H9 (cell line): Measurements from ENCODE around the gene PLCL1. TPM values are rescaled to one million over a fixed set of nuclear protein-coding genes. Genes with fewer than 3 reads are reported as not detected.

Experiments used
- DNase-seq: peaks from one replicate; pipeline ENCODE4 v3.0.0-alpha.2; 2017
- H2AFZ ChIP-seq: one replicate; pipeline ENCODE4 v1.6.1; 2013; ENCODE audit warnings: mild to moderate bottlenecking, low read length, control low read depth, moderate library complexity
- H2AK5ac ChIP-seq: 2 replicates; pipeline ENCODE4 v1.6.1; 2013; ENCODE audit warnings: low read length, control low read depth, mixed read lengths; ENCODE audit not compliant: insufficient read length
- H2BK120ac ChIP-seq: one replicate; pipeline ENCODE4 v1.6.1; 2013; ENCODE audit warnings: low read depth, mild to moderate bottlenecking, low read length, control low read depth, inconsistent platforms; ENCODE audit not compliant: poor library complexity, severe bottlenecking
- H2BK12ac ChIP-seq: 2 replicates; pipeline ENCODE4 v1.6.1; 2013; ENCODE audit warnings: low read length, control low read depth, mixed read lengths, low read depth; ENCODE audit not compliant: insufficient read length
- H2BK15ac ChIP-seq: 2 replicates; pipeline ENCODE4 v1.6.1; 2013; ENCODE audit warnings: low read depth, low read length, control low read depth
- H2BK20ac ChIP-seq: one replicate; pipeline ENCODE4 v1.6.1; 2013; ENCODE audit warnings: low read depth, mild to moderate bottlenecking, low read length, control low read depth, inconsistent platforms; ENCODE audit not compliant: poor library complexity, severe bottlenecking
- H2BK5ac ChIP-seq: 2 replicates; pipeline ENCODE4 v1.6.1; 2013; ENCODE audit warnings: low read length, control low read depth, mixed read lengths; ENCODE audit not compliant: insufficient read length
- H3K14ac ChIP-seq: 2 replicates; pipeline ENCODE4 v1.6.1; 2013; ENCODE audit warnings: low read length, control low read depth; ENCODE audit not compliant: insufficient read depth
- H3K18ac ChIP-seq: 2 replicates; pipeline ENCODE4 v1.6.1; 2013; ENCODE audit warnings: low read depth, mild to moderate bottlenecking, mixed read lengths, low read length, control low read depth; ENCODE audit not compliant: insufficient read length
- H3K23ac ChIP-seq: 2 replicates; pipeline ENCODE4 v1.6.1; 2013; ENCODE audit warnings: low read length, control low read depth, mixed read lengths, low read depth; ENCODE audit not compliant: insufficient read length
- H3K23me2 ChIP-seq: 2 replicates; pipeline ENCODE4 v1.6.1; 2013; ENCODE audit warnings: low read depth, mild to moderate bottlenecking, mixed read lengths, low read length, control low read depth; ENCODE audit not compliant: insufficient read length, poor library complexity, severe bottlenecking
- H3K27ac ChIP-seq: 2 replicates; pipeline ENCODE4 v1.5.1; 2013; ENCODE audit warnings: low read length, control low read depth, mixed read lengths, low read depth; ENCODE audit not compliant: insufficient read length
- H3K27me3 ChIP-seq: 2 replicates; pipeline ENCODE4 v1.6.1; 2013; ENCODE audit warnings: low read length, control low read depth, inconsistent platforms; ENCODE audit not compliant: insufficient read depth
- H3K4ac ChIP-seq: 2 replicates; pipeline ENCODE4 v1.6.1; 2013; ENCODE audit warnings: low read depth, mild to moderate bottlenecking, control low read depth, inconsistent platforms, low read length, moderate library complexity
- H3K4me1 ChIP-seq: 2 replicates; pipeline ENCODE4 v1.6.1; 2013; ENCODE audit warnings: low read length, control low read depth, inconsistent platforms; ENCODE audit not compliant: insufficient read depth
- H3K4me2 ChIP-seq: 2 replicates; pipeline ENCODE4 v1.6.1; 2013; ENCODE audit warnings: low read length, control low read depth, mixed read lengths; ENCODE audit not compliant: insufficient read length, insufficient read depth
- H3K56ac ChIP-seq: 2 replicates; pipeline ENCODE4 v1.6.1; 2013; ENCODE audit warnings: low read depth, mild to moderate bottlenecking, mixed read lengths, low read length, control low read depth; ENCODE audit not compliant: insufficient read length
- H3K79me1 ChIP-seq: 2 replicates; pipeline ENCODE4 v1.6.1; 2013; ENCODE audit warnings: low read depth, mild to moderate bottlenecking, moderate library complexity, low read length, control low read depth, inconsistent platforms; ENCODE audit not compliant: insufficient read depth, poor library complexity, severe bottlenecking
- H3K79me2 ChIP-seq: 2 replicates; pipeline ENCODE4 v1.6.1; 2013; ENCODE audit warnings: low read length, control low read depth, inconsistent platforms; ENCODE audit not compliant: insufficient read depth
- H3K9ac ChIP-seq: 2 replicates; pipeline ENCODE4 v1.6.1; 2013; ENCODE audit warnings: low read length, control low read depth, mixed read lengths; ENCODE audit not compliant: insufficient read length; ENCODE audit errors: extremely low read depth
- H3K9me3 ChIP-seq: one replicate; pipeline ENCODE4 v1.6.1; 2013; ENCODE audit warnings: low read depth, low read length, inconsistent platforms; ENCODE audit not compliant: control insufficient read depth
- H3T11ph ChIP-seq: one replicate; pipeline ENCODE4 v1.6.1; 2013; ENCODE audit warnings: mild to moderate bottlenecking, low read length, control low read depth, inconsistent platforms
- H4K20me1 ChIP-seq: one replicate; pipeline ENCODE4 v1.6.1; 2013; ENCODE audit not compliant: control insufficient read depth, insufficient read length, insufficient read depth
- H4K5ac ChIP-seq: 2 replicates; pipeline ENCODE4 v1.6.1; 2013; ENCODE audit warnings: low read depth, mild to moderate bottlenecking, mixed read lengths, low read length, control low read depth; ENCODE audit not compliant: insufficient read length
- H4K8ac ChIP-seq: replicated peaks from 2 replicates; pipeline ENCODE4 v1.6.1; 2013; ENCODE audit warnings: low read length, control low read depth, mixed read lengths, low read depth; ENCODE audit not compliant: insufficient read length
- H4K91ac ChIP-seq: 2 replicates; pipeline ENCODE4 v1.6.1; 2013; ENCODE audit warnings: low read depth, mild to moderate bottlenecking, moderate library complexity, mixed read lengths, low read length, control low read depth; ENCODE audit not compliant: insufficient read length
- H3K27ac Mint-ChIP-seq, 3 experiments: 2 replicates in 2 of 3; 3 replicates in 1 of 3; pipeline ENCODE4 v1.8.0; 2020 to 2021; ENCODE audit warnings: mixed read lengths in 3 of 3, mild to moderate bottlenecking in 1 of 3, moderate library complexity in 1 of 3
- H3K27me3 Mint-ChIP-seq: 2 replicates; pipeline ENCODE4 v1.8.0; 2021; ENCODE audit warnings: low read depth, mild to moderate bottlenecking, moderate library complexity, mixed read lengths
- H3K36me3 Mint-ChIP-seq, 3 experiments: 2 replicates in 2 of 3; 3 replicates in 1 of 3; pipeline ENCODE4 v1.8.0; 2020 to 2021; ENCODE audit warnings: low read depth in 3 of 3, mixed read lengths in 3 of 3; ENCODE audit not compliant: insufficient read depth in 1 of 3
- H3K4me1 Mint-ChIP-seq, 2 experiments: 2 replicates each; pipeline ENCODE4 v1.8.0; 2020; ENCODE audit warnings: mixed read lengths in 2 of 2
- H3K4me3 Mint-ChIP-seq, 2 experiments: 2 replicates in 1 of 2; 3 replicates in 1 of 2; pipeline ENCODE4 v1.8.0; 2020 to 2021; ENCODE audit warnings: mild to moderate bottlenecking in 2 of 2, mixed read lengths in 2 of 2, moderate library complexity in 1 of 2
- H3K9me3 Mint-ChIP-seq, 2 experiments: 2 replicates in 1 of 2; 3 replicates in 1 of 2; pipeline ENCODE4 v1.8.0; 2020; ENCODE audit warnings: mild to moderate bottlenecking in 2 of 2, mixed read lengths in 2 of 2, moderate library complexity in 1 of 2
- CTCF ChIP-seq: fragments of 200-600 bp; sonication (generic); conservative IDR thresholded peaks from 3 replicates; pipeline ENCODE4 v1.8.0; 2021; ENCODE audit warnings: antibody characterized with exemption, mild to moderate bottlenecking
- WGBS: extraction: QIAGEN DNeasy Blood & Tissue Kit; methylation state at CpG from one replicate; pipeline ENCODE4 v1.1.7; 2013; ENCODE audit warnings: missing lambda C conversion rate, low lambda C conversion rate, mixed read lengths; ENCODE audit not compliant: insufficient read length; ENCODE audit errors: extremely low coverage; 5-methylcytosine and 5-hydroxymethylcytosine counted together
- total RNA-seq: library from RNA; stranded (reverse); gene quantifications from 2 replicates; pipeline ENCODE4 v1.2.1, GENCODE V29; 2021

PLCL1 gene
- total RNA-seq, 1 experiment from 2014 or later, result 0.04 TPM

GRCh38 chr2:197793456-197793855, 10.9 kb upstream of the PLCL1 start:
- H2AFZ ChIP-seq, result no peak overlapping the region
- H2BK120ac ChIP-seq, result no peak overlapping the region
- H2BK15ac ChIP-seq, result no peak overlapping the region
- TF ChIP-seq CTCF, result no peak
- no peak overlapping the region for H4K91ac ChIP-seq
- H4K8ac ChIP-seq, result no peak overlapping the region
- H2BK5ac ChIP-seq, result no peak overlapping the region
- DNase-seq, result no peak
- H3K14ac ChIP-seq, result no peak overlapping the region
- H3K18ac ChIP-seq, result no peak overlapping the region
- H3K56ac ChIP-seq, result no peak overlapping the region
- no CpG with 5 or more reads among the region's 1 CpG for WGBS
- H2AK5ac ChIP-seq, result no peak overlapping the region
- Mint-ChIP-seq H3K9me3 (peaks cover 6 to 8% of the 10 kb centered on the region in 2 experiments; a peak in 3 of 5 replicates), H3K4me1 (no peaks in the 10 kb centered on the region), H3K27ac (no peak overlapping the region), H3K36me3 (0 out of 7 replicates have a peak, but pooled peaks cover 0 to 4% (median 0%) of the 10 kb centered on the region in 3 experiments), H3K4me3 (no peak overlapping the region), H3K27me3 (peaks cover 3% of the 10 kb centered on the region)
- H3K4me2 ChIP-seq, result no peak overlapping the region
- H3K9ac ChIP-seq, result no peak overlapping the region
- no peak overlapping the region for H3K23ac ChIP-seq
- no peaks in the 10 kb centered on the region for H3K79me1 ChIP-seq
- no peak overlapping the region for H3K27ac ChIP-seq
- no peaks in the 10 kb centered on the region for H3K4me1 ChIP-seq
- H4K20me1 ChIP-seq, result no peaks in the 10 kb centered on the region
- H3T11ph ChIP-seq, result no peak overlapping the region
- H3K27me3 ChIP-seq, result no peaks in the 10 kb centered on the region
- no peaks in the 10 kb centered on the region for H3K23me2 ChIP-seq
- no peak overlapping the region for H4K5ac ChIP-seq
- H2BK12ac ChIP-seq, result no peak overlapping the region
- H3K79me2 ChIP-seq, result no peaks in the 10 kb centered on the region
- H3K9me3 ChIP-seq, result no peaks in the 10 kb centered on the region
- H2BK20ac ChIP-seq, result no peak overlapping the region
- H3K4ac ChIP-seq, result no peak overlapping the region
